ENCODE measurements around the gene S100A2. TPM values are rescaled to one million over a fixed set of nuclear protein-coding genes. Genes with fewer than 3 reads are reported as not detected.

S100A2 gene
- total and polyA plus RNA-seq, 2 of the 13 experiments (the other 11 are each of a cell fraction or from before 2014, with no cell fraction given): 1.2 TPM

GRCh38 chr1:153566414-153567371 is 1.0 kb upstream of the S100A2 start (continued):
- TF ChIP-seq ZBTB40 (IDR thresholded peaks at IDR 0.05) (no peak), ZBTB40 (CRISPR knock-in tag; IDR thresholded peaks at IDR 0.05) (no peak), PRMT3 (CRISPR knock-in tag; IDR thresholded peaks at IDR 0.05; ENCODE audit: borderline replicate concordance, low read depth) (no peak), ISX (CRISPR knock-in tag; conservative IDR thresholded peaks at IDR 0.05) (no peak), TP53 (CRISPR knock-in tag; conservative IDR thresholded peaks at IDR 0.05) (no peak), CSRNP1 (CRISPR knock-in tag; IDR thresholded peaks at IDR 0.05) (no peak), PHF5A (CRISPR knock-in tag; IDR thresholded peaks at IDR 0.05; ENCODE audit: low read depth, unreplicated experiment) (no peak), ZBTB14 (CRISPR knock-in tag; IDR thresholded peaks at IDR 0.05) (no peak), ZFP90 (CRISPR knock-in tag; IDR thresholded peaks at IDR 0.05; ENCODE audit: borderline replicate concordance) (no peak), JARID2 (CRISPR knock-in tag; IDR thresholded peaks at IDR 0.05; ENCODE audit: insufficient replicate concordance) (no peak), HNRNPUL1 (IDR thresholded peaks at IDR 0.05; ENCODE audit: low read depth, low read length) (no peak), TFE3 (CRISPR knock-in tag; IDR thresholded peaks at IDR 0.05) (no peak), DBP (CRISPR knock-in tag; IDR thresholded peaks at IDR 0.05; ENCODE audit: not compliant biosample characterization) (no peak)

Measured in HepG2 (cell line).